T47D (cell line): ENCODE data around the gene BCL2.
"Not testable (repeated sequence)": the region's sequence is repeated elsewhere in the genome, so short reads cannot be mapped to it uniquely, and the experiment has no call there.

ENCODE experiments used
- DNase-seq, 2 experiments: peaks; one replicate each; pipeline versions ENCODE4 v3.0.0 to v3.0.0-alpha.2; 2011 to 2012; ENCODE audit warnings: low read depth in 1 of 2, low spot score in 1 of 2
- JUND ChIP-seq: IDR thresholded peaks from 2 replicates; pipeline ENCODE4 v1.6.1; 2012; ENCODE audit warnings: low read depth
- in situ Hi-C: cut with HindIII; loops from 2 replicates; pipeline ENCODE4 v1.10.0; 2016; ENCODE audit warnings: low sequenced_read_pairs, low pct_unique_long_range_greater_than_20kb

BCL2 gene

DNA sequence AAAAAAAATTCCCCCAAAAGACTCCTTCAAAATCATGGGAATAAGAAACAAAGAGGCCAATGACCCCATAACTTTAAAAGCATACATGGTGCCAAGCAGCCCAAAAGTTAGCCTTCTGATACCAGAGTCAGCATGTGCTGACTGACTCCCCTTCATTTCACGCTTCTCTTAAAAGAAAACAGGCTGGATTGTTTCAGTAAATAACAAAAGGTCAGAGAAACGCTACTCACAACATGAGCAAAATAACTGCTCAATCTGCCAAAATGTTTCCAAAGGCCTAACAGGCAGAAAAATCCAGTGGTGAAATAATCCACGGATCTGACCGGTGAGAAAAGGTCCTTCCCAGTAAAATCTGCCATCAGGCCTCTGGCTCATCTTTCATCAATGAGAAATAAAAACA is 71.6 kb downstream of the BCL2 start:
- in situ Hi-C loops: no loop called here
- DNase-seq: no peak
- TF ChIP-seq JUND: no peak

- DNase-seq: no peak
- in situ Hi-C loops: no loop called here
- no peak for TF ChIP-seq JUND
These were observed 72.1 kb downstream of the BCL2 start for GRCh38 chr18:63247506-63247905.

GRCh38 chr18:63245600-63245999 is 74.0 kb downstream of the BCL2 start:
- in situ Hi-C loops: no loop called here
- DNase-seq: no peak
- no peak for TF ChIP-seq JUND

DNA sequence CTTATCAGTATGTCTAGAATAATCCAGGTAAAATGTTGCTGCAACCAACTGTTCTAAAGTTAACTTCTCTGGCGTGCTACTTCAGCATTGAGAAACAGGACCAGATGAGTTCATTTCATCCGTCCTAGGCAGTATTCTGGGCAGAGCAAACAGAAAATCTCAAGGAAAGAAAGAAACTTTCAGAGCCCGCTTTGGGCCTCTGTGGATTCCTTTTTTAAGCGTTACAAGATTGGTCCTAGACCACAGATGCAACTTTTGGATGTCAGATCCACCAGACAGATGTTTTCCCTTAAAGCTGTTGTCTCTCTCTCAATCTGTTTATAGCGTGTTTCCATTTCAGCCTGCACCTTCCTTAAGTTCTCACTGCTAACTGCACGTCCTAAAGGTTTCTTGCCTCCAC is 75.0 kb downstream of the BCL2 start:
- in situ Hi-C loops: no loop called here
- TF ChIP-seq JUND: no peak
- DNase-seq: no peak

GRCh38 chr18:63241760-63242159 is 77.8 kb downstream of the BCL2 start:
- in situ Hi-C loops: no loop called here
- no peak for TF ChIP-seq JUND
- DNase-seq: no peak

GRCh38 chr18:63241317-63241712 is 78.3 kb downstream of the BCL2 start:
- no peak for DNase-seq
- no peak for TF ChIP-seq JUND
- in situ Hi-C loops: no loop called here

DNA sequence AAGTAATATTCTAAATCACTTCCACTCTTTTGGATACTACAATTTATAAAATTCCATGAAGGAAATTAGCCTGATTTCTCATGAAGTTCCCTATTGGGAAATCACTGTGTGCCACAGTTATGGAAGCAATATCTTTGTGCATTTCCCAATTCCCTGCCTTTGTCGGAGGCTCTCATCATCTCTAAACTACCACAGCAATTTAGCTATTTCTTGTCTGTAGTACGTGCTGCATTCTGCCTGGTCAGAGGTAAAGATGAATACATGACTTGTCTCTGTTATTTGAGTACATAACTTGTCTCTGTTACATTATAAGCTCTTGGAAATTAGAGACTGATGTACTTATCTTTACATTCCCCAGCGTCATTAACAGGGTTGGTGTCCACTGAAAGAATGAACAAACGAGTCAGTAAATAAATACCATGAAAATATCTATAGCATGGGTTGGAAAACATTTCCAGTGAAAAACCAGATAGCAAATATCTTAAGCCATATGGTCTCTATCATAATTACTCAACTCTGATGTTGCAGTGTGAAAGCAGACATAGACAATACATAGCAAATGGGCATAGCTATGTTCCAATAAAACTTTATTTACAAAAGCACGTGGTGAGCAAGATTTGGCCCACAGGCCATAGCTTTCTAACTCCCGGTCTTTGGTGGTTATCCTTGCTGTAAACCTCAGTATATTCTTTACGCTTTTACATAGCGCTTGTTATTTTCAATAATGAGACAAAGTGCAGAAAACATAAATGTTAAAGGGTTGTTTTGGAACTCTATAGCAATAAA is 78.8 kb downstream of the BCL2 start:
- no peak for DNase-seq
- in situ Hi-C loops: no loop called here
- TF ChIP-seq JUND: no peak

GRCh38 chr18:63238693-63239075 is 80.9 kb downstream of the BCL2 start:
- no peak for TF ChIP-seq JUND
- in situ Hi-C loops: no loop called here
- no peak for DNase-seq

- in situ Hi-C loops: no loop called here
- peak; percentile 13 to 63 for DNase-seq
- no peak for TF ChIP-seq JUND
These were observed 81.5 kb downstream of the BCL2 start for GRCh38 chr18:63237881-63238692.

DNA sequence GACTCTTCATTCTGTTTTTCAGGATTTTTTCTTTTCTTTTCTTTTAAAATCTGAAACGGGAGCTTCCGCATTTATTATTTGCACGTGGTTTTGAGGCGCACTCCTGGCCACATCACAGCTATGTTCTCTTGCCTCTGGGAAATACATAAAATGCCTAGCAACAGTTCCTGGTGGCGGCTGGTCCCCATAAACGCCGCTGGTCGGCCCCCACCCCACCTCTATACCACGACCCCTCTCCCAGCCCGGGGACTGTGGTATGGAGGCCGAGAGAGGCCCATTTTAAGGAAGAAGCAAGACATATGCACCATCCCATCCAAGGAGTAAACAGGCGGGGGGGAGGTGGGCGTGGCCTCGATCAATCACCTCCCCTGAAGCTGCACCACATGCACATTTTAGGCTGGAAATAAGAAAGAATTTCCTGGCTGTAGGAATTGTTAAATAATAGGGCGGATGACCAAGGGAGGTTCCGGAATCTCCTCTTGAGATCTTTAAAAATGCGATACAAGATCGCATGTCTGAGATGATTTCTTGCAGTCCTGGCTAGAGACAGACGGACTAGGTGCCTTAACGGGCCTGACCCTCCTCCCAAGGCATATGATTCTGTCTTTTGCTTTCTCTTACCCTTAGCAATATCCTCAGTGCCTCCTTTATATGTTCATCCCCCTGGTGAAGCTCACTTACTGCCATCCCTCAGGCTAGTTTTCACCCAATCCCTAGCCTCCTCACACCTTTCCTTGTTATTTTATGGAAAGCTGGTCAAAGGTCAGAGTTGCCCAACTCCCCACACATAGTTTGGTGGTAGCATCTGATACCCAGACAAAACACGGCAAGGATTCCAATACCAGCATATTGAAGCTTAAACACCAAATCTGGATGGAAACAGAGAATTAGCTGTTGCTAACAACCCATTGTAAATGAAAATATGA is 82.4 kb downstream of the BCL2 start:
- TF ChIP-seq JUND: no peak
- in situ Hi-C loops: no loop called here
- no peak for DNase-seq

DNA sequence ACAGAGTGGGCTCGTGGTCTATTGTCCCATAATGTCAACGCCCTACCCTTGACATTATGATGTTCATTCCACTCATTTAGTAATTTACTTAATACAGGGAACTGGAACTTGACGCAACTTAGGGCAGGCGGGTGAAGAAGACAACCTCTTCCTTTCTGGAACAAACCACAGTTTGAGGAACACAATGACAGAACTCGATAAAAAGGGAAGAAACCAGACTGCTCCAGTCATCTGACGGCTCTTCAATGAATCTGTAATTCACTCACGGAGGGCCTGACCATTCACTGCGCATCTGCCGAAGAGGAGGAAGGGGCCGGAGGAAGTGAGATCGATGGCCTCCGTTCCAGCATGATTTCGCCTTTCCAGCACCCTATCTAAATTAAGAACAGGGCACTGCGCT is 83.2 kb downstream of the BCL2 start:
- in situ Hi-C loops: no loop called here
- no peak for TF ChIP-seq JUND
- no peak for DNase-seq

DNA sequence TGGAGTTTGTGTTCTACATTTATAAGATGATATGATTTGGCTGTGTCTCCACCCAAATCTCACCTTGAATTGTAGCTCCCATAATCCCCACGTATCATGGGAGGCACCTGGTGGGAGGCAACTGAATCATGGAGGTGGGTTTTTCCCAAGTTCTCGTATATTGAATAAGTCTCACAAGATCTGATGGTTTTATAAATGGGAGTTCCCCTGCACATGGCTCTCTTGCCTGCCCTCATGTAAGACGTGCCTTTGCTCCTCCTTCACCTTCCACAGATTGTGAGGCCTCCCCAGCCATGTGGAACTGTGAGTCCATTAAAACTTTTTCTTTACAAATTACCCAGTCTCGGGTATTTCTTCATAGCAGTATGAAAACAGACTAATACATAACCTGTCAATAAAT is 83.6 kb downstream of the BCL2 start:
- in situ Hi-C loops, DNase-seq: not testable (repeated sequence)
